Mesendoderm (in vitro differentiated cells): ENCODE data around the gene ADGRG6.

Experiments
- DNase-seq: peaks from one replicate; pipeline ENCODE4 v3.0.0; 2013
- H2AK5ac ChIP-seq: 2 replicates; pipeline ENCODE4 v1.6.1; 2013; ENCODE audit warnings: low read length, inconsistent platforms
- H2BK120ac ChIP-seq: 2 replicates; pipeline ENCODE4 v1.6.1; 2013; ENCODE audit warnings: low read depth, mild to moderate bottlenecking, low read length, moderate library complexity, mixed read lengths
- H2BK15ac ChIP-seq: replicated peaks from 2 replicates; pipeline ENCODE4 v1.6.1; 2013; ENCODE audit warnings: low read depth, mild to moderate bottlenecking, moderate library complexity
- H2BK5ac ChIP-seq: 2 replicates; pipeline ENCODE4 v1.6.1; 2013; ENCODE audit warnings: low read length, inconsistent platforms
- H3K18ac ChIP-seq: 2 replicates; pipeline ENCODE4 v1.6.1; 2013; ENCODE audit warnings: mild to moderate bottlenecking, low read length, mixed read lengths
- H3K23ac ChIP-seq: one replicate; pipeline ENCODE4 v1.6.1; 2013; ENCODE audit warnings: low read length
- H3K27ac ChIP-seq: 2 replicates; pipeline ENCODE4 v1.5.1; 2013; ENCODE audit warnings: low read depth, mild to moderate bottlenecking, inconsistent platforms, low read length, moderate library complexity
- H3K27me3 ChIP-seq: 2 replicates; pipeline ENCODE4 v1.6.1; 2013; ENCODE audit warnings: low read length, control low read depth, mild to moderate bottlenecking, inconsistent platforms; ENCODE audit not compliant: insufficient read depth, poor library complexity
- H3K36me3 ChIP-seq: 2 replicates; pipeline ENCODE4 v1.6.1; 2013; ENCODE audit warnings: low read length, inconsistent platforms; ENCODE audit not compliant: control insufficient read depth, insufficient read depth
- H3K4ac ChIP-seq: one replicate; pipeline ENCODE4 v1.6.1; 2013; ENCODE audit warnings: low read depth, mild to moderate bottlenecking, low read length, moderate library complexity
- H3K4me1 ChIP-seq: 2 replicates; pipeline ENCODE4 v1.6.1; 2013; ENCODE audit warnings: low read depth, low read length, inconsistent platforms; ENCODE audit not compliant: control insufficient read depth
- H3K4me2 ChIP-seq: 2 replicates; pipeline ENCODE4 v1.6.1; 2013; ENCODE audit warnings: low read length
- H3K4me3 ChIP-seq: 2 replicates; pipeline ENCODE4 v1.5.1; 2013; ENCODE audit warnings: mild to moderate bottlenecking, low read length
- H3K56ac ChIP-seq: one replicate; pipeline ENCODE4 v1.6.1; 2013; ENCODE audit warnings: low read length
- H3K79me1 ChIP-seq: 2 replicates; pipeline ENCODE4 v1.6.1; 2013; ENCODE audit warnings: low read length, inconsistent platforms
- H3K79me2 ChIP-seq: 2 replicates; pipeline ENCODE4 v1.6.1; 2013; ENCODE audit warnings: mild to moderate bottlenecking, low read length; ENCODE audit not compliant: control insufficient read depth, insufficient read depth
- H3K9ac ChIP-seq: 2 replicates; pipeline ENCODE4 v1.6.1; 2013; ENCODE audit warnings: low read length, inconsistent platforms
- H4K5ac ChIP-seq: one replicate; pipeline ENCODE4 v1.6.1; 2013; ENCODE audit warnings: low read length
- H4K8ac ChIP-seq: one replicate; pipeline ENCODE4 v1.6.1; 2013; ENCODE audit warnings: low read depth, mild to moderate bottlenecking, control low read depth, low read length, moderate library complexity
- WGBS: extraction: QIAGEN DNeasy Blood & Tissue Kit; methylation state at CpG from one replicate; pipeline ENCODE4 v1.1.7; 2013; ENCODE audit warnings: low lambda C conversion rate, missing lambda C conversion rate; ENCODE audit not compliant: insufficient coverage; ENCODE audit errors: extremely low coverage; 5-methylcytosine and 5-hydroxymethylcytosine counted together

The ADGRG6 gene

DNA sequence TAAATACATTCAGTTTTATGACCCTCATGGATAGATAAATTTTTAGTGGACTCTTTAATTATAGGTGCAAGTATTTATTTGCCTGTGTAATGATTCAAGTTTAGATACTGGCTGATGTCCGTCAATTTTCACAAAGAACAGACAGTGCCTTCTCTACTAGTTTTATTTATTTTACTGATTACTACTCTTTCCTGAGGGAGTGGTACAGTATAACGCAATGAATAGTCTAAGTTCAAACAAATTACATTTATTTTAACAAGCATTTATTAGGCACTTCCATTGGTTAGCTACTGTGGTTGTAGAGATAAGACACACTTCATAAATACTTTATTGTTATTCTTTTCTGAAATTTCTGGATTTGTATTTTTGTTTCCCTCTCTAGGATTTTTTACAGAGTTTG is 74.3 kb downstream of the ADGRG6 start:
- Histone ChIP-seq H3K4me1 (peaks cover 3% of the 10 kb centered on the region), H3K36me3 (no peaks in the 10 kb centered on the region), H3K79me1 (no peaks in the 10 kb centered on the region), H2BK120ac (no peak overlapping the region), H4K5ac (no peak overlapping the region), H3K27ac (no peak overlapping the region), H3K27me3 (no peaks in the 10 kb centered on the region), H2BK15ac (no peak overlapping the region), H3K9ac (no peak overlapping the region), H3K4ac (no peak overlapping the region), H3K4me3 (no peak overlapping the region), H4K8ac (no peak overlapping the region), H3K56ac (no peak overlapping the region), H3K18ac (no peak overlapping the region), H3K4me2 (no peak overlapping the region), H2AK5ac (no peak overlapping the region), H3K23ac (no peak overlapping the region), H2BK5ac (no peak overlapping the region), H3K79me2 (no peaks in the 10 kb centered on the region)
- WGBS = no CpG with 5 or more reads among the region's 2 CpGs
- DNase-seq = no peak

GRCh38 chr6:142376800-142377496 is 75.1 kb downstream of the ADGRG6 start:
- H3K27ac ChIP-seq = peak overlapping the region; percentile 44
- peak; percentile 90 for DNase-seq
- no peak overlapping the region for H3K4me2 ChIP-seq
- peak overlapping the region; percentile 90 for H3K18ac ChIP-seq
- H2BK15ac ChIP-seq = peak overlapping the region; percentile 88
- H3K27me3 ChIP-seq = no peaks in the 10 kb centered on the region
- H3K9ac ChIP-seq = no peak overlapping the region
- H3K4ac ChIP-seq = peak overlapping the region; percentile 68
- H3K79me2 ChIP-seq = no peaks in the 10 kb centered on the region
- peak overlapping the region; percentile 78 for H3K56ac ChIP-seq
- no peak overlapping the region for H2BK5ac ChIP-seq
- H2BK120ac ChIP-seq = no peak overlapping the region
- H4K5ac ChIP-seq = peak overlapping the region; percentile 17
- no CpG with 5 or more reads among the region's 7 CpGs for WGBS
- no peak overlapping the region for H3K4me3 ChIP-seq
- H2AK5ac ChIP-seq = no peak overlapping the region
- H4K8ac ChIP-seq = no peak overlapping the region
- H3K79me1 ChIP-seq = no peaks in the 10 kb centered on the region
- no peak overlapping the region for H3K23ac ChIP-seq
- H3K4me1 ChIP-seq = peaks cover 3% of the 10 kb centered on the region
- H3K36me3 ChIP-seq = no peaks in the 10 kb centered on the region

- Histone ChIP-seq H3K36me3 (no peaks in the 10 kb centered on the region), H3K4me2 (no peak overlapping the region), H3K79me1 (no peaks in the 10 kb centered on the region), H3K79me2 (no peaks in the 10 kb centered on the region), H3K27ac (no peak overlapping the region), H2BK5ac (no peak overlapping the region), H3K4ac (peak overlapping the region; percentile 68), H3K4me3 (no peak overlapping the region), H3K27me3 (no peaks in the 10 kb centered on the region), H2AK5ac (no peak overlapping the region), H2BK120ac (no peak overlapping the region), H4K5ac (no peak overlapping the region), H3K4me1 (peaks cover 3% of the 10 kb centered on the region), H3K56ac (no peak overlapping the region), H3K18ac (no peak overlapping the region), H2BK15ac (no peak overlapping the region), H3K23ac (no peak overlapping the region), H3K9ac (no peak overlapping the region), H4K8ac (no peak overlapping the region)
- no CpG with 5 or more reads among the region's 4 CpGs for WGBS
- no peak for DNase-seq
Observed at GRCh38 chr6:142377497-142377848, 75.7 kb downstream of the ADGRG6 start.

DNA sequence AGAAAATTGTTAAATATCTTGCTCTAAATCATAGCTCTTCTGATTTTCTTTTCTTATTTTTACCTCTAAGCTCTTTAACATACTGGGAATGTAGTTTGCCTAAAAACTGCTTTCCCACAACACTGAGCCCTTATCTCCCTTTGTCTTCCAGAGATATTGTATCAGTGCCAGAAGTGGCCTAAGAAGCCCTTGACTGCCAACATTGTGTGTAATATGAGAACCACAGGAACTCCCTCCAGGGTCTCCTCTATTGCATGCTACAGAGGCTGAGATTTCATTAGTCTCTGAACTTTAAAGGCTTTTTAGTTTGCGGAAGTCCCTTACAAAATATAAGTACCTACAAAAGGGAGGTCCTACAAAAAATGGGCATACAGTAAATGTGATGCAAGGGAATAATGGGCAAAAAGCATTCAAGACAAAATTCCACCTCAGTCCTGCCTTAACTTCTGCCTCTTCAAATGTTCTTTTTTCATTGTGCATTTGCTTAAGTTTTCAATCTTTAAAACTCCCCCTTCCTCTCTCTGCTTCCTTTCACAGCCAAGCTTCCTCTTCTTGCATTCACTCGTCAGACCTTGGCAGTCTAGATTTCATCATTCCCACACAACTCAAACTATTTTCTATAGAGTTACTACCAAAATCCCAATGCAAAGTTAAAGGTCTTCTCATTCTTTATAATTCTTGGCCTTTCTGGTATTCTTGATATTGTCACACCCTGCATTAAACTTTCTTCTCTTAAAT is 76.5 kb downstream of the ADGRG6 start:
- Histone ChIP-seq H3K4ac (no peak overlapping the region), H2AK5ac (no peak overlapping the region), H4K5ac (no peak overlapping the region), H3K79me1 (no peaks in the 10 kb centered on the region), H3K23ac (peak overlapping the region; percentile 37), H2BK15ac (no peak overlapping the region), H3K79me2 (no peaks in the 10 kb centered on the region), H2BK5ac (peak overlapping the region; percentile 66), H2BK120ac (no peak overlapping the region), H3K4me1 (peaks cover 3% of the 10 kb centered on the region), H3K18ac (peak overlapping the region; percentile 47), H3K27me3 (no peaks in the 10 kb centered on the region), H3K4me2 (no peak overlapping the region), H3K9ac (peak overlapping the region; percentile 31), H4K8ac (no peak overlapping the region), H3K36me3 (no peaks in the 10 kb centered on the region), H3K56ac (peak overlapping the region; percentile 62), H3K4me3 (no peak overlapping the region), H3K27ac (peak overlapping the region; percentile 66)
- DNase-seq = peak; percentile 78
- WGBS = no CpG with 5 or more reads among the region's 2 CpGs

- H3K23ac ChIP-seq = no peak overlapping the region
- H2AK5ac ChIP-seq = no peak overlapping the region
- peak overlapping the region; percentile 81 for H3K4ac ChIP-seq
- no peak overlapping the region for H2BK120ac ChIP-seq
- H3K27ac ChIP-seq = no peak overlapping the region
- H3K79me1 ChIP-seq = no peaks in the 10 kb centered on the region
- H2BK5ac ChIP-seq = no peak overlapping the region
- peak overlapping the region; percentile 30 for H3K18ac ChIP-seq
- no peak overlapping the region for H2BK15ac ChIP-seq
- H3K4me2 ChIP-seq = no peak overlapping the region
- no peaks in the 10 kb centered on the region for H3K79me2 ChIP-seq
- no peak overlapping the region for H3K9ac ChIP-seq
- H3K27me3 ChIP-seq = no peaks in the 10 kb centered on the region
- H4K8ac ChIP-seq = no peak overlapping the region
- no CpG with 5 or more reads among the region's 4 CpGs for WGBS
- no peak overlapping the region for H3K56ac ChIP-seq
- H3K4me3 ChIP-seq = no peak overlapping the region
- peaks cover 3% of the 10 kb centered on the region for H3K4me1 ChIP-seq
- DNase-seq = peak; percentile 27
- H4K5ac ChIP-seq = no peak overlapping the region
- no peaks in the 10 kb centered on the region for H3K36me3 ChIP-seq
Observed at GRCh38 chr6:142380626-142381025, 78.8 kb downstream of the ADGRG6 start.
